Fibroblast of peridontal ligament (primary cell): Measurements from ENCODE around the gene NECAB3.

ENCODE experiments used
- DNase-seq: peaks from one replicate; pipeline ENCODE4 v3.0.0-alpha.2; 2010; ENCODE audit errors: extremely low read depth

Gene NECAB3

DNA sequence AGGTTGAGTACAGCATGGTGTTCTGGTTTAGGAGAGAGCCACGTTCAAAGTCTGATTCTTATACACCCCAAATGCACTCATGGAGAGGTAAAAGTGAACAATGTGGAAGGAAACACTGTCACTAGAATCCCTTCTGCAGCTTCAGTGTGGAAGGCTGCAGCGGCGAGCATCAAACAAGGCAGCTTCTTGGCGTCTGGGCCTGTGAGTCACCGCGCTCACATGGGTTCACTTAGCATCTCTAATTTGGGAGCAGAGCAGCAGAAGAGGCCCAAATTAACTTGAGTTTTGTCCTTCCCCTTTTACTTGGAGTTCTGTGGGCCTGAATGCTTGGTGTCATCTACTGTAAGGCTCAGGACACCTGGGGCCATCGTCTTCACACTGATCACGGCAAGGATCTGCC lies 22.9 kb upstream of the NECAB3 start:
- peak; percentile 78 for DNase-seq

DNA sequence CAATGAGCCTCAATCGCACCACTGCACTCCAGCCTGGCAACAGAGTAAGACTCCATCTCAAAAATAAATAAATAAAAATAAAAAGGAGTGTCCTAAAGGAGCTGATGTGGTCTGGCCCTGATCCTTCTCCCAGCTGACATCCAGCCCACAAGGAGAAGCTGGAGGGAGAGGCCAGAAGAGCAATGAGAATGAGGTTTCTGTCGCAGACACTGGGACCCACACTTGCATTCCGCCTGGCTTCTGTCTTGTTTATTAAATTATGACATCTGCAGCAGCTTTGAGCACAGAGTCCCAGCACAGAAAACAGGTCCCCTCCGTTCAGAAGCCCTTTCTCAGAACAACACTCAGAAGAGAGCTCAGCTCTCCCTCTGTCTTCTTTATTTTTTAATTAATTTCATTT lies 22.2 kb upstream of the NECAB3 start:
- peak; percentile 12 for DNase-seq

DNA sequence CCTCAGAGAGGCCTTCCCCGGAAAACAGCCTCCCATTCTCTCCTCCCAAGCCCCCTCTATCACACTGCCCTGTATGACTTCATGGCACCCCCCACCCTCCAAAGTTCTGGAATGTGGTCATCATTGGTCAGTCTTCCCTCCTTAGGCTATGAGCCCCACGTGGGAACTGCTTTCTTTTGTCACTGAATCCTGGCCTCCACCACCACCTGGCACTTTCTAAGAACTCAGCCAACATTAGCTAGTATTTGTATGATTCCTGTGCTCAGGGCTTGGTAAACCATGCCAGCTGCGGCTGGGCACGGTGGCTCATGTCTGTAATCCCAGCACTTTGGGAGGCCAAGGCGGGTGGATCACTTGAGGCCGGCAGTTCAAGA lies 20.4 kb upstream of the NECAB3 start:
- no peak for DNase-seq

DNA sequence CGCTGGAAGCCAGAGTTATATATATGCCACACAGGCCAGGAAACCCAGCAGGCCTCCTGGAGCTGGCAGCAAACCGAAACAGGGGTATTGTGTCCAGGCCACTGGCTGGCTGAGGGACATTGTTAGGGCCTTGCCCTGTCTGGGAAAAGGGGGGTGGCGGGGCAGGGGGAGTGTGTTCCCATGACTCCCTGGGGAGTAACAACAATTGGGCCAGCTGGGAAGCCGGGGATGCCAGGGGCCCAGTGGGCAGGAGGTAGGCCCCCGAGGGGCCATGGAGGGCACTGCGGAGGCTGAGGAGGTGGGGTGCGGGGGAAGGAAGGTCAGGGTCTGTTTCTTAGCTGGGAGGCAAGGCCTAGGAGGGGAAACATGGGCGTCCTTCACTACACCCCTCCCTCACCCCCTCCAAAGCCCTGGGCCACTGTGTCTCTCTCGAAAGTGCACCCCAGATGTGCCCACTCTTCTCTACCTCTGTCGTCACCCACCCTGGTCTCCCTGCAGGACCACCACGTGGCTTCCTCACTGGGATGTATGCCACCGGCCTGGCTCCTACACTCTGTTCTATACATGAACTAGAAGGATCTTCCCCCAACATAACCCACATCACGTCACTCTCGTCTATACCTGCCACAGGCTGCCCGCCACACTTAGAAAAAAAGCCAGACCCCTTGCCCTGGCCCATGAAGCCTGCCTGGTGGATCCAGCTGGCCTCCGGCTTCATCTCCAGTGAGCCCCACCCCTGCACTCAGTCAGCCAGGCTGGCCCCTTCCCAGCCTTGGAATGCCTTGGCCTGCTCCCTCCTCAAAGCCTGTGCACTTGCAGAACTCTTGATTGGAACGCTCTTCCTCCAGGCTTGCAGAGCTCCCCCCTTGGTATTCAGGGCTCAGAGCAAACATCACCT lies 19.8 kb upstream of the NECAB3 start:
- DNase-seq, result peak; percentile 13

DNA sequence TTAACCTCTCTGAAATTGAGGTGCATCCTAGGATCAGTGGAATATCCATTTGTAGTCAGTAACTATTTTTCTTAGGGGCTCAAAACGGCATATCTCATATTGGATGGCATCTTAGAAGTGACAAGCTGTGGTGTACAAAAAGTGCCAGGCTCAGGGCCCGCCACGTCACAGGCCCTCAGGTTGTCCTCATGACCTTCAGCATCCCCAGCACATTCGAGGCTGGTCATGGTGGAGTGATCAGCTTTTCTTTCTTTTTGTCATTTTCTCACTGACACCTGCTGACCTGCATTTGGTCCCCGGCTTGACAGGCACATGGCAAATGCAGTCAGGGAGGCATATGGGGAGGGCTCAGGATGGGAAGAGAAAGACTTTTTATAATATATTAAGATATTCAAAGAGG lies 19.1 kb upstream of the NECAB3 start:
- no peak for DNase-seq

DNA sequence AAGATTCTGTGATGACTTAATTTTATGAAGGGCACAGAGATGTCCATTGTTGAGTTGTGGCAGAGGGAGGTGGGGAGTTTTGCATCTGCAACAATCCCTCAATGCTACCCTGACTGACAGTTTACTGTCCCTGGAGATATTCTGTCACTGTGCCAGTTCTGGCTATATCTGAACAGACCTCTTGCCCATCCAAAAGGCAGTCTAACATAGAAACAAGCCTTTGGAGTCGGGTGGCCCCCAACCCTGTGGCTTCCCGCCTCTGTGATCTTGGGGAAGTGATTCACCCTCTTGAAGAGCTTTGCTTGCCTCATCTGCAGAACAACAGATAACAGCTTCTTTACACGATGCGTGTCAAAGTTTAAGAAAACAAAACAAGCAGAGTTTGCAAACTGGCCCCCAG lies 15.7 kb upstream of the NECAB3 start:
- peak; percentile 26 for DNase-seq

DNA sequence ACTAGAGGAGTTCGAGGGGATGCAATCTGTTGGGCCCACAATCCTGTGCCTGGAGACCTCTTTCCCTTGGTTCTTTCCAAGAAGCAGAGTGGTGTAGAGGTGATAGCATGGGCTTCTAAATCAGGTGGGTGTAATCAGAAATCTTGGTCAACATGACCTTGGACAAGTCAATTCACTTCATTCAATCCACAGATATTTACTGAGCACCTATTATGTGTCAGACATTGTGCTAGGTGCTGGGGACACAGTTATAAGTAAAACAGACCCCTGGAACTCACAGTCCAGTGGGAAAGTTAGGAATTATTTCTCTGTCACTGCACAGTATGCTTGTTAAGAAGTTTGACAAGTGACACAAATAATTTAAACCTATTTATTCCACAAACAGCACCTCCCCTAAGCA lies 15.3 kb upstream of the NECAB3 start:
- DNase-seq, result no peak

DNA sequence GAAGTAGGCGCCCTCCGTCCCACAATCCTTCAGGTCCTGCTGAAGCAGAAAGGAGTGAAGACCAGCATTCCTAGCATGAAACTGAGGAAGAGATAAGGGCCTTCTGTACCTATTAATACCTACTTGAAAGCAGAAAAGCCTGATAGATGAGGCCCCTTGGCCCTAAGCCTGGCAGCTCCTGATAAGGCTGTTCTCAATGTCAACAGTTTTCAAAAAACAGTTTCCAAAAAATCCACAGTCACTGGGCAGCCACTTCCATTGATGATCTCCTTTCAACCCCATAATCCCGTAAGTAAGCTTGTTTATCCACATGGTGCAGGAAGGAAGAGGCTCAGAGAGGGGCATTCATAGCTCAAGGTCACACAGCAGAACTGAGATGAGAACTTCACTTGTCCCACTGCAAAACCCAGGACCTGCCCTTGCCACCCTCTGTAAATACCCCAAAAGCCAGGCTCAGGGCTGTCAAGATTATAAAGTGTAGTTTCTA lies 14.8 kb upstream of the NECAB3 start:
- DNase-seq, result no peak

DNA sequence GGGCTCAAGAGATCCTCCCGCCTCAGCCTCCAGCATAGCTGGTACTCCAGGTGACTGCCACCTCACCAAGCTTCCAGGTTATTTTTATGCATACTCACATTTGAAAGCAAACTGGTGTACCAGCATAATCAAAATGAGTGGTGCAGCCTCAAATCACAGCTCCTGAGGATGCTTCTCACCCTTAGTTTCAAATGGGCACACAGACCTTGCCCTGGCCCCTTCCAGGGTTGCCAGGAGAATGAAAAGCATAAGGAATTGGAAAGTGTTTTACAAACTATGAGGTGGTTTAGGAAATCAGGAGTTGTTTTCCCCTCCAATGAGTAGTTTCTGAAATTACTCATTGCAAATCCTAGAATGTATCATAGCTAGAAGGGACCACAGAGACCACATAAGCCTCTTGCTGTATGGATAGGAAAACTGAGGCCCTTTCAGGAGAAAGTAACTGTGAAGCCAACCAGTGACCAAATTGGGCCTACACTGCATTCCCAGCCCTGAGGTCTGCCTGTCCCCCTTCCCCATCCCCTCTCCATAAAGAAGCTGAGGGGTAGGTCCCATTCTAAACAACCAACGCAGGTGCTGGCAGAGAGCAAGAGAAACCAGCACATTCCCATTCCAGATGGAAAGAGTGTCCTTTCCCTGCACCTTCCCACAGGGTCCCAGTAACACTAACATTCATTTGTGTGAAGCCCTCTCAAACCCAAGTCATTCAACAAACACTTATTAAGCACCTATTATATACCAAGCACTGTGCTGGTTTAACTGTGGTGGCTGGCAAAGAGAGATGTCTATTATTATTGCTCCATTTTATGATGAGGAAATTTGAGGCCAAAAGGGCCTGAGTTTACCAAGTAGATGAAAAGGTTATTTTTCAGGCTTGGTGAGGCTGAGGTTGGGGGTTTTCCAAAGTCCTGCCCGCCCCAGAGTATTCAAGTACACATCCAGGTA lies 14.0 kb upstream of the NECAB3 start:
- no peak for DNase-seq

DNA sequence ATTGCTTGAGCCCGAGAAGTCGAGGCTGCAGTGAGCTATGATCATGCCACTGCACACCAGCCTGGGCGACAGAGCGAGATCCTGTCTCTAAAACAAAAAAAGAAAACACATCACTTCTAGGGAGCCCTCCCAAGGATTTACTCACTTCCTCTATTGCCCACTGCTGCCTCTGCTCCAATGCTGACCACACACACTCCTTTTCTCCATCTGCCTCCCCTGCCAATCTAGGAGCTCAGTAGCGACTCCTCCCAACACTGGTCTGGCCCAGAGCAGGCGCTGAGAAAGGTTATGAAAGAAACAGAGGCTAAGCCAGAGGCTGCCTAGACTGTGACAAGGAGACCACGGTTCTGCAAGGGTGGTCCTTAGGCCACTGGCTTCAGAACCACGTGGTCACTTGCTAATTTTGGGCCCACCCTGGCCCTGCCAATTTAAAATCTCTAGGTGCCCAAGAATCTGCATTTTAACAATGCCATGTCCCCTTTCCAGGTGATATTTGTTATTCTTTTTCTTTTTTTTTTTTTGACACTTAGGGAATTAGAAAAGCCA lies 13.2 kb upstream of the NECAB3 start:
- DNase-seq, result no peak

DNA sequence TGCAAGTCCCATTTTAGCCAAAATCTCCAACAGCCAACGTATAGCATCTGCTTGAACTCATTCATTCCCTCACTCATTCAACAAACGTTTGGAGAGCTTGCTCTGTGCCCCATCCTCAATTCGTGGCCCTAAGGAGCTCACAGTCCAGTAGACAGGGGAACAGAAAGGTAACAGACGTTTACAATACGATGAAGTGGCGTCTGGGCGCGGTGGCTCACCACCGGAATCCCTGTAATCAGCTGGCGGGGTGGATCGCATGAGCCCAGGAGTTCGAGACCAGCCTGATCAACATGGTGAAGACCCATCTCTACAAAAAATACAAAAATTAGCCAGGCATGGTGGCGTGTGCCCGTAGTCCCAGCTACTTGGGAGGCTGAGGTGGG lies 12.7 kb upstream of the NECAB3 start:
- DNase-seq, result no peak

DNA sequence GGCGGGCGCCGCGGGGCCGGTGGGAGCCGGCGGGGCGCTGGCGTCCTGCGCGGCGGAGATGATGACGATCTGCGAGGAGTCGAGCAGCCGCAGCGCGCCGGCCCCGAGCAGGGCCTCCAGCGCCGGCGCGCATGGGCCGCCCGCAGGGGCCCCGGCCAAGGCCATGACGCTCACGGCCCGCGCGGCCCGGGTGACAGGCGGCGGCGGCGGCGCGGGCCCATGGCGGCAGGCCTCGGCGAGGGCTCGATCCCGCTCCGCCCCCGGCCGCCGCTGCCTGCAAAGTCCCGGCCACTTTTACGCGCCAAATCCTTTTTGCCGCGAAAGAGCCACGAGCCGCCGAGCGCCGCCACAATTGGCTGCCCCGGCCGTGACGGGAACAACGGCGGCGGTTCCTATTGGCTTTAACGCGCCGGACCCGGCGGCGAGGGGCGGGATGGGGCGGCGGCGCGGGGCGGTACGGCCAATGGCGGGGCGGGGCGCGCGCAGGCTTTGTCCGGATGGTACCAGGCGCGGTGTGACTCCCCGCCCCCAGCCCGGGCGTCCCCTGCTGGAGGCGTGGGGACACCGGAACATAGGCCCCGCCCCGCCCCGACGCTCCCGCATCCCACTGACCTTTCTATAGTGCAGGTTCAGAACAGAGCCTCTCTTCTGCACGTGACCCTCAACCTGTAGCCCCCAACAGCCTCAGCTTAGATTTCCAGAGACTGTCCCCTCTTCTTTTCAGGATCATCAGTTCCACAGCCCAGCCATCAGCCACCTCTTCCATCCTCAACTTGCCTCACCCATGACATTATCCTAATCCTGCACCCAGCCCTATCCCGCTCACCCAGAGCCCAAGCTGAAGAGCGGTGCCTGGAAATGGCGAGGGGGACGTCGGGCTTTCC lies 12.1 kb upstream of the NECAB3 start, which contains the start of gene E2F1:
TSS of gene E2F1 (minus strand) at position 286 of the 884 bp plus-strand sequence. CDS start at position 165, 121 bp downstream.
- DNase-seq, result peak; percentile 74

DNA sequence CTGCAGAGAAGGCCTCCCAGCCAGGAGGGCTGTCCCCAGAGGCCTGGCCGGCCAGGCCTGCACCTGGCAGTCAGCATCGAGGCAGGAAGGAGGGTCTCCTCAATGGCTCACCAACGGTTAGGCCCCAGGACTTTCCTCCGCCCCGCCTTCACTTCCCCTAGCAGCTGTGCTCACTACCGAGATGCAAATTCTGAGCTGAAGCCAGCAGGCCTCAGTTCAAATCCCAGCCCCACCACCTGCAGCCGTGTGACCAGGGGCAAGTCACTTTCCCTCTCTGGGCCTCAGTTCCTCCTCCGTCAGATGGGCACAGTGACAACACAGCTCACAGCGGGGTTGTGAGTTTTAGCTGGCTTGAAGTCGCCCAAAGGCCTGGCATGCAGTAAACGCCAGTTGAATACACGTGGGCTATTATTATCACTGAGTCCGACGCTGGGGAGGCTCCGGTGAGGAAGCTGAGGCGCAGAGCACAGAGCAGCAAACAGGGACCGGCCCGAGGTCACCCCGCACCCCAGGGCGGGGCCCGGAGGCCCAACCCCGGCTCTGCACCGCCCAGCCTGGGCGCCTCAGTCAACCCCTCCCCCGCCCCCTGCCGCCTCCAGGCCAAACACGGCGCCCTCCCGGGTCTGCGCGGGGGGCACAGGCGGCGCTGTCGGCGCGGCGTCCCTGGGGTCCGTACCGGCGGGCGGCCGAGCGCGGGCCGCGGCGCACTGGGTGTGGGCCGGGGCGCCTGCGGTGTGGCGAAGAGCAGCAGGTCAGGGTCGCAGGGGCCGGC lies 11.3 kb upstream of the NECAB3 start:
- DNase-seq, result no peak

DNA sequence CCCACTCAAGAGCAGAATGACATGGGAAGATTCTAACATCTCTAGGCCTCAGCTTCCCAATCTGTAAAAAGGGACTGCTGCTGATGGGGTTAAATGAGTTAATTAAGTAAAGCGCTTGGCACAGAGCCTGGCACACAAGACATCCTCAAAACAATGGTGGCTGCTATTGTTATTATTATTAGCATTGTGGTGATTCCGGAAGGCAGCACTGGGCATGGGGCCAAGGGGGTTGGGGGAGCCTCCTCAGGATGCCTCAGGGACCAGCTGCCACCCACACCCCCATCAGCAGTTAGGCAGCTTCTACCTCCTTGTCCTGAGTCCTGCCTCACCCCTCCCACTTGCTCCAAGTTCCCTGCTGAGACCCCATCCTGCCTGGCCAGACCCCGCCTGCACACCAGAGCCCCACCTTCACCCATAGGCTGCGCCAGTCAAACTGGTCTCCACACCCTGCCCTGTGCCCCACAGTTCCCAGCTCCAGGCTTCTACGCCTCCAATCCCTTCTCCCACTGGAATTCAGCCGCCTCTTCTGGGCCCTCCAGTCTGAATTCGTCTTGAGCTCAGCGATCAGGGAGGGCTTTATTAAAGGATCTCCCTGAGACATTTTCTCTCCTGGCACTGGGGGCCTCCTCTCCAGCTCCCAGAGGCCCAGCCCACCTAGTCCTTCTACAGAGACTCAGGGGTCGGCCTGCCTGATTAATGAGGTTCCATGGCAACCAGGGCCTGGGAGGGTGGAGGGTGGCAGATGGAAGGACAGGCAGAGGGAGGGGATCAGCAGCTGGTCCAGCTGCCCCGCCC lies 10.5 kb upstream of the NECAB3 start:
- no peak for DNase-seq

DNA sequence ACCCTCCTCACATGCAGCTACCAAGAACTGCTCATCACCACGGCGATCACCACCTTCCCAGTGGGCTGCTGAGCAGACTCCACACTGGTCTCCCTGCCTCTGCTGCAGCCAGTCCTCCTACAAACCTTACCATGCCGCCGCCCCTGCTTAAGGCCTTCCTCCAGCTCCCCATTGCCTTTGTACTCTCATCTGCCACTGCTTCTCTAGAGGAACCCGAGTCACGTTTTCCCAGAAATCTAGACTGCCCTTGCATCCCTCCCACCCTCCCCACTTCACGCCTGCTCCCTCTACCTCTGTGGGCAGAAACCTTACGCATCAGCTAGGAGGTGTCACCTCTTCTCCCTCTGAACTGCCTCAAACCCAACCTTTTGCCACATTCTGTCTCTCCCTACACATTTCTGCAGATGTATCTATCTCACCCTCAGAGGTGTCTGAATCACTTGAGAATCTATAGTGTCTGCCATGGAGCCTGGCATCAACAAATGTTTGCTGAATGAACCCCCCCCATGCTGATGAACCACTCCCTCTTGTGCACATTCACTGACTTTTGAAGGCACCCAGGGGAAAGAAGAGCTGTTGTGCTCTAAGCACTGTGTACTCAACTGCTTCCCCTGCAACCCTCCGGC lies 7.6 kb upstream of the NECAB3 start:
- DNase-seq, result no peak

DNA sequence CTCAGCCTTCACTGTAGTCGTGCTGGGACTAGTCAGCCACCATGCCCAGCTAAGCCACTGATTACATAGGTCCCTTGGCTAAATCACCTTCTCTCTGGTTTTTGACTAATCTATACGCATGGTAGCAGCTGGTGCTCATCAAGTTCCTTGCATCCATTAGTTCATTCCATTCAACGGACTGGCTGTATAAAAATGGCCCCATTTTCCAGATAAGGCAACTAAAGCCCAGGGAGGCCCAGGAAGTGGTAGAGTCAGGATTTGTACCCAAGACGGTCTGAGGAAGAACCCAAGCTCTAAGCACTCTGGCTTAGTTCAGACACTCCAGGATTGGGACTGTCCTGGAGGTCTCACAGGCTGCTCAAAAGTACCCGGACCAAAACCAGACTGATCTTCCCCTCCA lies 7.1 kb upstream of the NECAB3 start:
- no peak for DNase-seq

DNA sequence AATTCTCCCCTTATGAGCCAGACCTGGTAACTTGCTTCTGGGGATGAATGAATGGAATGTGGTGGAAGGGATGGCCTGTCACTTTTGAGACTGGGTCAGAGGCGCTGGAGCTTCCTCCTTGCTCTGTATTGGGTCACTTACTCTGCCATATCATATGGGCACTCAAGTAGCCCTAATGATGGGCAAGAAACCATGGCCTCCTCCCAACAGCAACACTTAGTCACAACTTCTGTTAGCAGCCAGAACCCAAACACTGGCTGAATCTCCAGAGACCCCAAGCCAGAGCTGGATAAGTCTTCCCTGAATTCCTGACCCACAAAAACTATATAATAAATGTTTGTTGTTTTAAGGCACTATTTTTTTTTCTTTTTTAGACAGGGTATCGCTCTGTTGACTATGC lies 6.5 kb upstream of the NECAB3 start:
- peak; percentile 83 for DNase-seq

DNA sequence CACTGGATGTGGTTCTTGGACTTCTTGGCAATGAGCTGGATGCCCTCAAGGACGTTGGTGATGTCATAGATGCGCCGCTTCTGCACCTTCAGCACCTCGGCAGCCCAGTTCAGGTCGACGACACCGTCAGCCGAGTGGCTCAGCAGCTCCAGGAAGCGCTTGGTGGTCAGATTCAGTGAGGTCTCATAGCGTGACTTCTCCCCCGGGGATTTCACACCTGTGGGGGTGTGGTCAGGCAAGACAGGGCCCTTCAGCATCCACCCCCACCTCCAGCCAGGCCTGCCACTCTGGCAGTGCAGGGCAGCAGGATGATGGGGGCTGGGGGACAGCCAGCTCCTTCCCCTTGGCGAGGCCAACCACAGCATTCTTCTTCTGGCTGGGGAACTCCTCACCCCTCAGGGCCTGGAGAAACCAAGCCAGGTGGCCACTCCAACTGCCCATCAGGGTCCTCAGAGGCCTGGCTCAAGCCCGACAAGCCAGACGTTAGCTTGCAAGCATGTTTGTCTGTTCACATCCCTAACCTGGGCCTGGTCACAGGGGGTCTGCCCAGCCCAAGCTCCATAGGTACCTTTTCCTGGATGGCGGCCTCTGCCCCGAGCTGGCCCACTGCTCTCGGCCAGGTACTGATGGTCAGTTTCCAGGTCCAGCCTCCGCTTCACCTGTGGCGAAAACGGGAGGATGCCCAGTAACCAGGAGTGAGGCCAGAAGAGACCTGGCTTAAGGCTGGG lies 5.7 kb upstream of the NECAB3 start:
- DNase-seq, result no peak
